ENCODE data around the gene DPEP2. TPM values are rescaled to one million over a fixed set of nuclear protein-coding genes. Genes with fewer than 3 reads are reported as not detected.

The DPEP2 gene
- total and polyA plus RNA-seq, 2 of the 13 experiments (the other 11 are each of a cell fraction or from before 2014, with no cell fraction given) = 0.18 TPM; not detected in 1

DNA sequence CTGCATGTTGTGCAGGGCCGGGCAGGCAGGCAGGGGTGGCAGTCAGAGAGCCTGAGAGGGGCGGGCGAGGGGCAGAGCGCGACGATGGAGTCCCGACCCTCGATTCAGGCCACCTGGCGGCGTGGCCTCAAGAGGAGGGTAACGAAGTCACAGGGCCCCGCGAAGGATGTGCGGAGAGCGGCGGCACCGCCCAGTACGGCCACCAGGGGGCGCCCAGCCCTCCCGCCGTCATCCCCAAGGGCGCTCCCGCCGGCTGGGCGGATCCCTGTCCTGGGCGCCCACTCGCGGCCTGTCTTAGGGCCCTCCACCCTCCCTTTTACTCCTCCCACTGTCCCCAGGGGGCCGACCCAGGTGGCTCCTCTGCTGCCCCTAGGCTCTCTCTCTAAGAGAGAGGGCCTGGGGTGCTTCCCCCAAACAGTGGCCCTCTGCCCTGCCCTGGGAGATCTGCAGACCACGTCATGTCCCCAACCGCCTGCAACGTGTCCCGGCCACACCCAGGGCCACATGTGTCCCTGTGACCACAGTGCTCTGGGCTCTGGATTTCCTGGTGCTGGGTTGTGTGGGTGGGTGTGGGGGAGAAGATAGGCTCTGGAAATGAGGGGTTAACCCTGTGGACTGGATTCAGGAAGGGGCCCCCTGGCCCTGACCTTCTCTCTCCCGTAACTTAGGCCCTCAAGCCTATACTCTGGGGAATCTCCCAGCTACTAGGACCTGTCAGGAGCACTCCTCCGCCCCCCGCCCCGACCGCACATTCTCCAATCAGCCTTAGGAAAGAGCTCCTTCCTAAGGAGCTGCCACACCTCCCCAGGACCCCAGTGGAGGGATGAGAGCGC lies 5.9 kb downstream of the DPEP2 start (continued):
- TF ChIP-seq, protein P1, sequence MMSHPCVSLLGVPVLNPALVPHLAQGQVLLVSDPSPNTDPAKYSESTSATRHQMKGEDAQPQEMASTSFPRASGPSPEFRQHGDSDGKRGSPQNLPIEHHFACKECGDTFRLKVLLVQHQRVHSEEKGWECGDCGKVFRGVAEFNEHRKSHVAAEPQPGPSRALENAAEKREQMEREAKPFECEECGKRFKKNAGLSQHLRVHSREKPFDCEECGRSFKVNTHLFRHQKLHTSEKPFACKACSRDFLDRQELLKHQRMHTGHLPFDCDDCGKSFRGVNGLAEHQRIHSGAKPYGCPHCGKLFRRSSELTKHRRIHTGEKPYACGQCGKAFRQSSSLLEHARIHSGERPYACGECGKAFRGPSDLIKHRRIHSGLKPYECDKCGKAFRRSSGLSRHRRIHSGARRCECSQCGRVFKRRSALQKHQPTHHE (CRISPR knock-in tag; IDR thresholded peaks at IDR 0.05; ENCODE audit: borderline replicate concordance) = peak; percentile 98
- TF ChIP-seq KLF9 (CRISPR knock-in tag; IDR thresholded peaks at IDR 0.05; ENCODE audit: low read depth) (0 out of 2 replicates have a peak, but pooled peaks have one; percentile 26), AKAP8 (CRISPR knock-in tag; IDR thresholded peaks at IDR 0.05) (peak; percentile 95), KLF15 (CRISPR knock-in tag; IDR thresholded peaks at IDR 0.05; ENCODE audit: borderline replicate concordance) (no peak), HCFC1 (IDR thresholded peaks at IDR 0.05; ENCODE audit: low read depth, low read length) (no peak), CCDC6 (CRISPR knock-in tag; IDR thresholded peaks at IDR 0.05) (no peak), ZBTB20 (CRISPR knock-in tag; IDR thresholded peaks at IDR 0.05; ENCODE audit: borderline replicate concordance, low read depth) (no peak), JUN (CRISPR knock-in tag; IDR thresholded peaks at IDR 0.05) (peak; percentile 28; the same call in 1 of the 2 replicates), NR2F1 (CRISPR knock-in tag; IDR thresholded peaks at IDR 0.05) (no peak), BHLHE40 (IDR thresholded peaks at IDR 0.05; ENCODE audit: low read length) (no peak), AGO1 (IDR thresholded peaks at IDR 0.05; ENCODE audit: low read depth, low read length, poor library complexity, severe bottlenecking) (no peak), REL (CRISPR knock-in tag; conservative IDR thresholded peaks at IDR 0.05) (no peak), FOXP4 (CRISPR knock-in tag; IDR thresholded peaks at IDR 0.05) (peak; percentile 57), ZNF501 (CRISPR knock-in tag; IDR thresholded peaks at IDR 0.05) (peak; percentile 85), DR1 (CRISPR knock-in tag; IDR thresholded peaks at IDR 0.05) (no peak), HIC2 (CRISPR knock-in tag; IDR thresholded peaks at IDR 0.05; ENCODE audit: low read depth) (peak; percentile 17; the same call in 1 of the 2 replicates), SMARCC2 (IDR thresholded peaks at IDR 0.05) (no peak), SIN3B (IDR thresholded peaks at IDR 0.05; ENCODE audit: low read length) (no peak), ZNF792 (CRISPR knock-in tag; IDR thresholded peaks at IDR 0.05) (peak; percentile 75)
- TF ChIP-seq, protein P2, sequence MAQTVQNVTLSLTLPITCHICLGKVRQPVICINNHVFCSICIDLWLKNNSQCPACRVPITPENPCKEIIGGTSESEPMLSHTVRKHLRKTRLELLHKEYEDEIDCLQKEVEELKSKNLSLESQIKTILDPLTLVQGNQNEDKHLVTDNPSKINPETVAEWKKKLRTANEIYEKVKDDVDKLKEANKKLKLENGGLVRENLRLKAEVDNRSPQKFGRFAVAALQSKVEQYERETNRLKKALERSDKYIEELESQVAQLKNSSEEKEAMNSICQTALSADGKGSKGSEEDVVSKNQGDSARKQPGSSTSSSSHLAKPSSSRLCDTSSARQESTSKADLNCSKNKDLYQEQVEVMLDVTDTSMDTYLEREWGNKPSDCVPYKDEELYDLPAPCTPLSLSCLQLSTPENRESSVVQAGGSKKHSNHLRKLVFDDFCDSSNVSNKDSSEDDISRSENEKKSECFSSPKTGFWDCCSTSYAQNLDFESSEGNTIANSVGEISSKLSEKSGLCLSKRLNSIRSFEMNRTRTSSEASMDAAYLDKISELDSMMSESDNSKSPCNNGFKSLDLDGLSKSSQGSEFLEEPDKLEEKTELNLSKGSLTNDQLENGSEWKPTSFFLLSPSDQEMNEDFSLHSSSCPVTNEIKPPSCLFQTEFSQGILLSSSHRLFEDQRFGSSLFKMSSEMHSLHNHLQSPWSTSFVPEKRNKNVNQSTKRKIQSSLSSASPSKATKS (CRISPR knock-in tag; IDR thresholded peaks at IDR 0.05) = no peak
- TF ChIP-seq, protein P3, sequence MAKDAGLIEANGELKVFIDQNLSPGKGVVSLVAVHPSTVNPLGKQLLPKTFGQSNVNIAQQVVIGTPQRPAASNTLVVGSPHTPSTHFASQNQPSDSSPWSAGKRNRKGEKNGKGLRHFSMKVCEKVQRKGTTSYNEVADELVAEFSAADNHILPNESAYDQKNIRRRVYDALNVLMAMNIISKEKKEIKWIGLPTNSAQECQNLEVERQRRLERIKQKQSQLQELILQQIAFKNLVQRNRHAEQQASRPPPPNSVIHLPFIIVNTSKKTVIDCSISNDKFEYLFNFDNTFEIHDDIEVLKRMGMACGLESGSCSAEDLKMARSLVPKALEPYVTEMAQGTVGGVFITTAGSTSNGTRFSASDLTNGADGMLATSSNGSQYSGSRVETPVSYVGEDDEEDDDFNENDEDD (CRISPR knock-in tag; IDR thresholded peaks at IDR 0.05; ENCODE audit: borderline replicate concordance) = peak; percentile 86

All from HepG2 (cell line).